ENCODE results near the gene PRDM16.
"Not testable (repeated sequence)": the region's sequence is repeated elsewhere in the genome, so short reads cannot be mapped to it uniquely, and the experiment has no call there.

PRDM16 gene

GRCh38 chr1:3086272-3086974 is 17.4 kb downstream of the PRDM16 start:
- H3K4me3 ChIP-seq (ENCODE audit: low read depth, low read length), result no peak overlapping the region
- no peak overlapping the region for H3K9ac ChIP-seq (ENCODE audit: low read depth, low read length)
- H3K9me3 ChIP-seq (ENCODE audit: control insufficient read depth, insufficient read depth, low read length), result no peaks in the 10 kb centered on the region
- no peaks in the 10 kb centered on the region for H3K36me3 ChIP-seq (ENCODE audit: control insufficient read depth, insufficient read depth, low read length)
- H3K27me3 ChIP-seq (ENCODE audit: control insufficient read depth, insufficient read depth, low read length), result no peaks in the 10 kb centered on the region
- no peak overlapping the region for H3K27ac ChIP-seq (ENCODE audit: low read depth, low read length)
- H3K4me1 ChIP-seq (ENCODE audit: control insufficient read depth, insufficient read depth, low read length), result no peaks in the 10 kb centered on the region; the same call in 1 of the 2 replicates

DNA sequence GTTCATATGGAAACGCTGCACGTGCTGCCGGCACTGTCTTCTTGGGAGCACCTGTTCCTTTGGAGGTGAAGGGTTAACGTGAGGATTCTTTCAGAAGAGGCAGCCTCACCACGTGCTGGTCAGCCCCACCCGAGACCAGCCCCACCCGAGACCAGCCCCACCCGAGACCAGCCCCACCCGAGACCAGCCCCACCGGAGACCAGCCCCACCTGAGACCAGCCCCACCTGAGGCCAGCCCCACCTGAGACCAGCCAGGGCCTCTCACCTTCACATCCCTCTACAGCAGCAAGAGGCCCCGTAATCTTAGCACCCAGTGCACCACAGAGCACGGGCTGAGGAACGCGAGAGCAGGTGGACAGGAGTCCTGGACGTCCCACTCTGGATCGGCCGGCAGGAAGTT is 18.0 kb downstream of the PRDM16 start:
- no peaks in the 10 kb centered on the region for H3K27me3 ChIP-seq (ENCODE audit: control insufficient read depth, insufficient read depth, low read length)
- no peak overlapping the region for H3K4me3 ChIP-seq (ENCODE audit: low read depth, low read length)
- no peak overlapping the region for H3K27ac ChIP-seq (ENCODE audit: low read depth, low read length)
- no peak overlapping the region for H3K9ac ChIP-seq (ENCODE audit: low read depth, low read length)
- H3K4me1 ChIP-seq (ENCODE audit: control insufficient read depth, insufficient read depth, low read length), result no peaks in the 10 kb centered on the region; the same call in 1 of the 2 replicates
- H3K36me3 ChIP-seq (ENCODE audit: control insufficient read depth, insufficient read depth, low read length), result no peaks in the 10 kb centered on the region
- H3K9me3 ChIP-seq (ENCODE audit: control insufficient read depth, insufficient read depth, low read length), result no peaks in the 10 kb centered on the region

GRCh38 chr1:3087946-3088668 is 19.1 kb downstream of the PRDM16 start:
- not testable (repeated sequence) for H3K9ac ChIP-seq (ENCODE audit: low read depth, low read length); H3K4me3 ChIP-seq (ENCODE audit: low read depth, low read length); H3K4me1 ChIP-seq (ENCODE audit: control insufficient read depth, insufficient read depth, low read length); H3K27me3 ChIP-seq (ENCODE audit: control insufficient read depth, insufficient read depth, low read length); H3K9me3 ChIP-seq (ENCODE audit: control insufficient read depth, insufficient read depth, low read length); H3K36me3 ChIP-seq (ENCODE audit: control insufficient read depth, insufficient read depth, low read length); H3K27ac ChIP-seq (ENCODE audit: low read depth, low read length)

- Histone ChIP-seq H3K4me1 (ENCODE audit: control insufficient read depth, insufficient read depth, low read length) (no peaks in the 10 kb centered on the region), H3K36me3 (ENCODE audit: control insufficient read depth, insufficient read depth, low read length) (no peaks in the 10 kb centered on the region), H3K27me3 (ENCODE audit: control insufficient read depth, insufficient read depth, low read length) (no peaks in the 10 kb centered on the region), H3K27ac (ENCODE audit: low read depth, low read length) (no peak overlapping the region), H3K9ac (ENCODE audit: low read depth, low read length) (no peak overlapping the region), H3K4me3 (ENCODE audit: low read depth, low read length) (no peak overlapping the region), H3K9me3 (ENCODE audit: control insufficient read depth, insufficient read depth, low read length) (no peaks in the 10 kb centered on the region)
These were observed 20.5 kb downstream of the PRDM16 start for GRCh38 chr1:3089490-3089889.

- Histone ChIP-seq H3K9ac (ENCODE audit: low read depth, low read length) (no peak overlapping the region), H3K27me3 (ENCODE audit: control insufficient read depth, insufficient read depth, low read length) (no peaks in the 10 kb centered on the region), H3K9me3 (ENCODE audit: control insufficient read depth, insufficient read depth, low read length) (no peaks in the 10 kb centered on the region), H3K36me3 (ENCODE audit: control insufficient read depth, insufficient read depth, low read length) (no peaks in the 10 kb centered on the region), H3K27ac (ENCODE audit: low read depth, low read length) (no peak overlapping the region), H3K4me3 (ENCODE audit: low read depth, low read length) (no peak overlapping the region), H3K4me1 (ENCODE audit: control insufficient read depth, insufficient read depth, low read length) (no peaks in the 10 kb centered on the region)
These were observed 22.3 kb downstream of the PRDM16 start for GRCh38 chr1:3091334-3091733.

- Histone ChIP-seq H3K9ac (ENCODE audit: low read depth, low read length) (no peak overlapping the region), H3K27me3 (ENCODE audit: control insufficient read depth, insufficient read depth, low read length) (no peaks in the 10 kb centered on the region), H3K4me3 (ENCODE audit: low read depth, low read length) (no peak overlapping the region), H3K27ac (ENCODE audit: low read depth, low read length) (no peak overlapping the region), H3K9me3 (ENCODE audit: control insufficient read depth, insufficient read depth, low read length) (no peaks in the 10 kb centered on the region), H3K4me1 (ENCODE audit: control insufficient read depth, insufficient read depth, low read length) (no peaks in the 10 kb centered on the region), H3K36me3 (ENCODE audit: control insufficient read depth, insufficient read depth, low read length) (no peaks in the 10 kb centered on the region)
These were observed 23.5 kb downstream of the PRDM16 start for GRCh38 chr1:3092530-3092929.

DNA sequence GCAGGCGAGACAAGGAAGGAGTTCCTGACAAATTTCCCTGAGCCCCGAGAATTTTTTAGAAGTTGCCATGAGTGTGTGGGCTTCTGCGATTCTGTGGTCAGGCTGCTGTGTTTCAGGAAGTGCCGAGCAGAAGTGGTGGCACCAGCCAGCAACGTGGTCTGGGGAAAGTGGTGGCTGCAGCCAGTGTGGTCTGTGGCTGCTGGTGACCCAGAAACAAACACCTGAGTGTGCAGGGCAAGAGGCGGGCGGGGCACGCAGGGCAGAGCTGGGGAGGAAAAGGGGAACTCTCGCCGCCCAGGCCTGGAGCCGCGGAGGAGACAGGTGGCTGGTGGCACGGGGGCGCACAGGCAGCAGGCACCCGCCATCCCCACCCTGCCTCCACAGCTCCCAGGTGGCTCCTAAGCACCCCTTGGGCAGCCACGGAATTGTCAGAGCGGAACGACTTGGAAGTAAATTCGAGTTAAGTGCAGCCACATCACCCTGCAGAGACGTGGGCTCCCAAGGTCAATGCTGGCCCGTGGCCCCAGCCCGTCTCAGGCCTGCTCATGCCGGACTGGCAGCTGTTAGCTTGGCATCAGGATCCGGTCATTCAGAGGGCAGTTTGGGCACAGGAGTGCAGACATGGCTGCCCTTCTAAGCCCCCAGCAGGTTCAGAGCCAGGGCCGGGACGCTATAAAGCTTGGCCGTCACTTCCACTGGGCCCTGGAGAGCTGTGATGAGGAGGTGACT is 25.1 kb downstream of the PRDM16 start:
- no peak overlapping the region for H3K27ac ChIP-seq (ENCODE audit: low read depth, low read length)
- H3K27me3 ChIP-seq (ENCODE audit: control insufficient read depth, insufficient read depth, low read length), result no peaks in the 10 kb centered on the region
- no peaks in the 10 kb centered on the region for H3K36me3 ChIP-seq (ENCODE audit: control insufficient read depth, insufficient read depth, low read length)
- H3K9me3 ChIP-seq (ENCODE audit: control insufficient read depth, insufficient read depth, low read length), result no peaks in the 10 kb centered on the region
- H3K4me1 ChIP-seq (ENCODE audit: control insufficient read depth, insufficient read depth, low read length), result no peaks in the 10 kb centered on the region
- H3K4me3 ChIP-seq (ENCODE audit: low read depth, low read length), result no peak overlapping the region
- H3K9ac ChIP-seq (ENCODE audit: low read depth, low read length), result no peak overlapping the region

GRCh38 chr1:3094863-3095780 is 26.1 kb downstream of the PRDM16 start:
- Histone ChIP-seq H3K4me3 (ENCODE audit: low read depth, low read length) (no peak overlapping the region), H3K9me3 (ENCODE audit: control insufficient read depth, insufficient read depth, low read length) (no peaks in the 10 kb centered on the region), H3K9ac (ENCODE audit: low read depth, low read length) (no peak overlapping the region), H3K27me3 (ENCODE audit: control insufficient read depth, insufficient read depth, low read length) (no peaks in the 10 kb centered on the region), H3K36me3 (ENCODE audit: control insufficient read depth, insufficient read depth, low read length) (no peaks in the 10 kb centered on the region), H3K4me1 (ENCODE audit: control insufficient read depth, insufficient read depth, low read length) (no peaks in the 10 kb centered on the region), H3K27ac (ENCODE audit: low read depth, low read length) (no peak overlapping the region)

DNA sequence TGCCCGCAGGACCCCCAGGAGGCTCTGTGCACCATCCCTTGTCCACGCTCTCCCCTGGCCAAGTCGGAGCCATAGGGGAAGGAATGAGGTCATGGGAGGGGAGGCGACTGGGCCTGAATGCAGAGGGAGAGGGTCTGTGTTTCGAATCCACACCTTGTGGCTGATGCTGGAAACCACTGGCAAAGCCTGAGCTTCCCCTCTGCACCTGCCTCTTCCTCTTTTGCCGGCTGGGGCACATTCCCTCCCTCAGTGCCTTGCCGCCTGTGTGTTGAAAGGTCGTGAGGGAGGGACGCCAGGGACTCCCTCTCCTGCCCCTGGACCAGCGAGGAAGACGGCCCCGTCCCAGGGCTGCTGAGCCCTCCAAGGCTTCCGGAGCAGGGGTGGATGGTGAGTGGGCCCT is 27.3 kb downstream of the PRDM16 start:
- no peaks in the 10 kb centered on the region for H3K9me3 ChIP-seq (ENCODE audit: control insufficient read depth, insufficient read depth, low read length)
- H3K36me3 ChIP-seq (ENCODE audit: control insufficient read depth, insufficient read depth, low read length), result no peaks in the 10 kb centered on the region
- H3K4me1 ChIP-seq (ENCODE audit: control insufficient read depth, insufficient read depth, low read length), result no peaks in the 10 kb centered on the region
- no peak overlapping the region for H3K27ac ChIP-seq (ENCODE audit: low read depth, low read length)
- H3K9ac ChIP-seq (ENCODE audit: low read depth, low read length), result no peak overlapping the region
- H3K4me3 ChIP-seq (ENCODE audit: low read depth, low read length), result no peak overlapping the region
- H3K27me3 ChIP-seq (ENCODE audit: control insufficient read depth, insufficient read depth, low read length), result no peaks in the 10 kb centered on the region

- no peak overlapping the region for H3K4me3 ChIP-seq (ENCODE audit: low read depth, low read length)
- no peaks in the 10 kb centered on the region for H3K27me3 ChIP-seq (ENCODE audit: control insufficient read depth, insufficient read depth, low read length)
- H3K9ac ChIP-seq (ENCODE audit: low read depth, low read length), result no peak overlapping the region
- H3K27ac ChIP-seq (ENCODE audit: low read depth, low read length), result no peak overlapping the region
- H3K9me3 ChIP-seq (ENCODE audit: control insufficient read depth, insufficient read depth, low read length), result no peaks in the 10 kb centered on the region
- H3K36me3 ChIP-seq (ENCODE audit: control insufficient read depth, insufficient read depth, low read length), result no peaks in the 10 kb centered on the region
- no peaks in the 10 kb centered on the region for H3K4me1 ChIP-seq (ENCODE audit: control insufficient read depth, insufficient read depth, low read length)
These were observed 28.2 kb downstream of the PRDM16 start for GRCh38 chr1:3097231-3097630.
